Activated T-helper 9 cell treated with anti-CD3 and anti-CD28 coated beads, Interleukin-2, amount 50 U/mL, for 16 hours (primary cell): ENCODE results near the gene PTPA.
A peak's percentile ranks its signal among the peaks of the same experiment; 100 is the strongest.

Source experiments
- DNase-seq: peaks from one replicate; pipeline ENCODE4 v3.0.0-alpha.2; 2020; ENCODE audit warnings: low read depth

PTPA gene

DNA sequence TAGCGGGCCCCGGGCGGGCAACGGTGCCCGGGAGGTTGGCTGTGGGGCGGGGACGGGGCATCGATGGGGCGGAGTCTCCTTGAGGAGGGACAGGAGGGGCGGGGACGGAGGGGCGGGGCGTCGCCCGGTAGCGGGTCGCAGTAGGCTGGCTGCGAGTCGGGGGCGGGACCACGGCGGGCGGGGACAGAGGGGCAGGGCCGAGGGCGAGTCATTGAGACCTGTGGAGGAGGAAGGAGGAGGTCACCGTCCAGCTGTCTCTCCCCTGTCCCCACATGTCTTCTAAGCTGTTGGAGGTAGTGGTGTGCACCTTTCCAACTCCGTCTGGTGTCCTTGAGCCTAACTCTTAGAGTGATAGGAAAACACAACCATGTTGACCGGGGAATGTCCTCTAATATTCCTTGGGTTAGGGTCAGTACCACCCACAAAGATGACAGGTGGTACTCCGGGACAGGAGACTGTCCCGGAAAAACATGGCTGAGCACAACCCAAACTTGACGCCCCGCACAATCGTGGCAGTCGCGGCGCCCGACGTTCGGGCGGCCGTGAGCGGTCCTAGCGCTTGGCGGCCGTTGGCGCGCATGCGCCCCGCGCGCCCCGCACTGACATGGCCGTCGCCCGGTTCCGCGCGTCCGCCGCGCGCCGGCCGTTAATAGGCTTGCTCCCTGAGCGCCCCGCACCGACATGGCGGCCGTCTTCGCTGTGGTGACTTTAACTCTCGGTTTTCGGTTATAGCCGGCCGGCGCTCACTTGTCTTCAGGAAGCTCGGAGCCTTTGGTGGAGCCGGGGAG is at the start of gene PTPA, which contains the start of gene CRAT:
PTPA (plus strand) TSS at position 676 of the 788 bp plus-strand sequence. CDS start 186 bp downstream, outside the sequence.
CRAT (minus strand) TSS at position 54 of the 788 bp plus-strand sequence. CDS start 284 bp downstream, outside the sequence.
- DNase-seq = peak; percentile 96

DNA sequence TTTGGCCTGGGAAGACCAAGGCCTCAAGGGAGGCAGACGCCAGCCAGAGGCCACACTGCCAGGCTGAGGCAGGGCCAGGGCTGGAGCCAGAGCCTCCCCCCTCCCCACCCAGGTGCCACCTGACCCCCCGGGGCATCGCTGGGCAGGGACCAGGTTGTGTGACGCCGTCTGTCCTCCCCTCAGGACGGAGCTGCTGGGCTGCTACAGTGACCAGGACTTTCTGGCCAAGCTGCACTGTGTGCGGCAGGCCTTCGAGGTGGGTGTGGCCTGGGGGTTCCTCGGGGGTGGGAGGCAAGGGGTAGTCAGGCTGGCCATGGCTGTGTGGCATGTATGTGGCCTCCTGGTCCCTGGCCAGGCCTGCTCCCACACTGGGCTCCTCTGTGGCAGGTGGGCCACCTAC is 48.2 kb upstream of the PTPA start:
- DNase-seq = no peak

DNA sequence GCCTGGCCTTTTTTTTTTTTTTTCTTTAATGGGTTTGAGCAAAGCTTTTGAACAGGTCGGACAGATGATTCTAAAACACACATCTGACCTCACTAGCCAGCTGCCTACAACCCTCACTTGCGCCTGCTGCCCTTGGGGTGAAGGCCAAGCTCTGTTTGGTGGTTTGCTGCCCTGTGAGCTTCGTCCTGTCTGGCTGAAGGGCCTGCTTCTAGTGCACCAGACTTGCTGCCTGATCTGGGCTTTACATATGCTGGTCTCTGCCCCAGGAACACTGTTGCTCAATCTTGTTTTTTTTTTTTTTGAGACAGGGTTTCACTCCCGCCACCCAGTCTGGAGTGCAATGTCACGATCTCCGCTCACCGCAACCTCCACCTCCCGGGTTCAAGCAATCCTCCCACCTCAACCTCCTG is 46.7 kb upstream of the PTPA start:
- no peak for DNase-seq

- DNase-seq = no peak
Observed at GRCh38 chr9:129068110-129068509, 43.1 kb upstream of the PTPA start.

DNA sequence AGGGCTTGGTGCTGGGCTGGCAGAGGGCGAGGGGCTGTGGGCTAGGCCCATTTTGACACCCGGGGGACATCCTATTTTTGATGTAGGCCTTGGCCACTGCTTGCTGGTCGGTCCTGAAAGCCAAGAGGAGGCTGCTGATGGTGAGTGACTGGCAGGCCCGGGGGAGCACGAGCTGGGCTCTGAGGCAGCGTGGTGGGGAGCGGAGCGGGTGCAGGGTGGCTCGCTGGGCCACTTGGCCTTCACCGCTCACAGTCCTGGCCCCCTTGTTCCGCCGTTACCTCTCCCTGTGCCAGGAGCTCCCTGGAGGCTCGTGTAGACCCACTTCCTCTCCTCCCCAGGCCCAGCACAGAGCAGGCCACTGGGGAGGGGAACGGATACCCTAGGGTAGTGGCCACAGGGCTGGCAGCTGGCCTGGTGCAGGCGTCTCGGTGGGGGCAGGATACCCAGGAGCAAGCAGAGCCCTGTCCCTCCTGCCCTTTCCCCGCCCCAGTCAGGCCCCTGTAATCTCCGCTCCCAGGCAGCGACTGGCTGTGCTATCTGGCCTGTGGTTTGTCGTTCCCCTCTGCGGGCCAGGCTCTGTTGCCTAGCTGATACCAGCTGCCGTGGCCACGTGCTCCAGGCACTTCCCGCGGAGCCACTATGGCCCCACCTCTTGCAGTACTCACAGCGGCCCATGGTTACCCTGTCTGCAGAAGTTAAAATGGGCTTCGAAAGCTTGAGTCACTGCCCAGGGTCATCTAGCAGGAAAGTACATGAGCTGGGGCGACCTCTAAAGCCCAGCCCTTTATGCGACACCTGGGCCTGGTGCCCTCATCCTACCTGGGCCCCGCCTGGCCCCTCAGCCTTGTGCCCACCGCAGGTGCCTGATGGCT is 42.0 kb upstream of the PTPA start:
- DNase-seq = peak; percentile 21

DNA sequence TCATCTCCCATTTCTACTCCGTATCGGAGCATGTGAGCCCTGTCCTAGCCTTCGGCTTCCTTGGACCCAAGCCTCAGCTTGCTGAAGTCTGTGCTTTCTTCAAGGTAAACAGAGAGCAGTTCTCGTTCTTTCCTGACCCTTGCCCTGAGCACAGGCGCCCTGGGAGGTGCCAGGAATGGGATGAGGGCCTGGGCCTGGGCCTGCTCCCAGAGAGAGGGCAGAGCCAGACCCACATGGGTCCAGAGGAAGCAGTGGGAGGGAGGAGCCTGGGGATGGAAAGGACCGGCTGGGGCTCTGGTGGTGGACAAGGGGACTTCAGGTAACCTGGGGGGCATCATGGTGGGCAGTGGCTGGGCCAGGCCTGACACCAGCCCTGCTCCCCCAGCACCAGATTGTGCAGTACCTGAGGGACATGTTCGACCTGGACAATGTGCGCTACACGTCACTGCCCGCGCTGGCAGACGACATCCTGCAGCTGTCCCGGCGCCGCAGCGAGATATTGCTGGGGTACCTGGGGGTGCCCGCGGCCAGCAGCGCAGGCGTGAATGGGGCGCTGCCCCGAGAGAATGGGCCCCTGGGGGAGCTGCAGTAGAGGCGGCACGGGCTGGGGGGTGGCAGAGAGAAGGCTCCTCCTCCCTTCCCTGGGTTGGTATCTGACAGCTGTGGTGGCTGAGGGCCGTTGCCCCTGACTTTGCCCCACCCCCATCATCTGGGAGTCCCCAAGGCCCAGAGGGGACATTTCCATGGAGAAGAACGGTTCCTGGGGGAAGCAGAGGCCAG is 41.2 kb upstream of the PTPA start:
- DNase-seq = no peak

GRCh38 chr9:129070696-129071525 is 40.3 kb upstream of the PTPA start:
- no peak for DNase-seq

DNA sequence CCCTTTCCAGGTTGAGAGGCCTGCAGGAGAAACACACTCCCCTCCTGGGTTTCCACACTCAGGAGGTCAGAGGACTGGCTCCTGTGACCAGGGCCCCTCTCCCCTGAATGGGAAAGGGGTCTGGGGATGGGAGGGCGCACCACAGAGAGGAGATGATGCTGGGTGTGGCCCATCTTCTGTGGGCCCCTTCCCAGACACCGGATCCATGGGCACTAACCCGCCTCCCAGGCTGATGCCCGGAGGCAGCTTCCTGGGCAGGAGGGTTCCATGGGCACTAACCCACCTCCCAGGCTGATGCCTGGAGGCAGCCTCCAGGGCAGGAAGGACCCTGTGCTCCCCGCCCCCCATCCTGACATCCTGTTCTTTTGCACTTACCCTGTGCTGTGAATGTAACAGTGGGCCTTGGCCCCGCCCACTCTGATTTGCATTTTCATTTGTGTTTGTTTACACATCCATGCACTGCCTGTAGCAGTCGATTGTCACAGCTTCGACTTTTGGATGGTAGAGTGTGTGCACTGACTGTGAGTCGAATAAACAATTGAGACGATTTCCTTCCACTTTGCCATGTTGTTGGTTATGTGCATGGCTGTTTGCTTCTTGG is 39.6 kb upstream of the PTPA start:
- no peak for DNase-seq

DNA sequence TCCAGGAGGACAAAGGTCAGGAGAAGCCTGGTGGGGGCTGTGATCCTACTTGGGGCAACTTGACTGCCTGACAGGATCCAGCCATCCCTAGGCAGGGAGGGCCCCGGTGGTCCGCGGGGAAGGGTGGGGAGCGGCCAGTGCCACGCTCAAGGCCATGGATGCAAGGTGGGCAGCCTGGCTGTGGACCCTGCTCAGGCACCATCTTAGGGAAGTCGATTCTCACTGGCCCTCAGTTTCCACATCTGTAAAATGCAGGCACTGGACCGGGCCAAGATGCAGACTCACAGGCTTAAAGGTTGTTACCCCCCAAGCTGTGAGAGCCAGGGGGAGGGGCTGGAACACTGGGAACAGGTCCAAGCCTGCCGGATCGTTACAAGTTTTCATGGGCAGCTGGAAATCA is 39.0 kb upstream of the PTPA start:
- no peak for DNase-seq

GRCh38 chr9:129073404-129073803 is 37.8 kb upstream of the PTPA start:
- DNase-seq = no peak

GRCh38 chr9:129074106-129074505 is 37.1 kb upstream of the PTPA start:
- DNase-seq = no peak

GRCh38 chr9:129075996-129076639 is 35.1 kb upstream of the PTPA start:
- no peak for DNase-seq

GRCh38 chr9:129076640-129077037 is 34.6 kb upstream of the PTPA start:
- no peak for DNase-seq

GRCh38 chr9:129077236-129077635 is 34.0 kb upstream of the PTPA start:
- DNase-seq = no peak

GRCh38 chr9:129078691-129079503 is 32.3 kb upstream of the PTPA start:
- no peak for DNase-seq

GRCh38 chr9:129079829-129080228 is 31.4 kb upstream of the PTPA start:
- DNase-seq = no peak

GRCh38 chr9:129080298-129080600 is 31.0 kb upstream of the PTPA start:
- DNase-seq = no peak

- DNase-seq = peak; percentile 98
Observed at GRCh38 chr9:129080601-129081387, 30.4 kb upstream of the PTPA start, which contains the start of gene DOLPP1. DOLPP1 (plus strand) TSS chr9:129081111; CDS start chr9:129081132, 21 bp downstream.
